ENCODE measurements around the gene JAKMIP1.

The JAKMIP1 gene

GRCh38 chr4:6043188-6043587 lies 157.2 kb downstream of the JAKMIP1 start:
- no peaks in the 10 kb centered on the region for H3K9me3 ChIP-seq (ENCODE audit: insufficient read depth, low read length)
- TF ChIP-seq ZNF274 (IDR thresholded peaks at IDR 0.05; ENCODE audit: low read depth, low read length) (no peak), SUZ12 (IDR thresholded peaks at IDR 0.05; ENCODE audit: extremely low read depth, insufficient read depth, insufficient read length) (no peak), YY1 (IDR thresholded peaks at IDR 0.05; ENCODE audit: insufficient read depth, insufficient read length) (no peak)
- DNase-seq (ENCODE audit: low read depth, low spot score) = no peak
- H3K4me1 ChIP-seq (ENCODE audit: insufficient read depth, insufficient read length) = no peaks in the 10 kb centered on the region
- H3K27me3 ChIP-seq (ENCODE audit: insufficient read depth, insufficient read length) = peaks cover 11% of the 10 kb centered on the region
- H3K9ac ChIP-seq (ENCODE audit: insufficient read length, low read depth) = no peak overlapping the region
- no peak overlapping the region for H3K4me3 ChIP-seq (ENCODE audit: insufficient read length, low read depth)
- no peaks in the 10 kb centered on the region for H3K36me3 ChIP-seq (ENCODE audit: insufficient read depth, insufficient read length, low read length)

DNA sequence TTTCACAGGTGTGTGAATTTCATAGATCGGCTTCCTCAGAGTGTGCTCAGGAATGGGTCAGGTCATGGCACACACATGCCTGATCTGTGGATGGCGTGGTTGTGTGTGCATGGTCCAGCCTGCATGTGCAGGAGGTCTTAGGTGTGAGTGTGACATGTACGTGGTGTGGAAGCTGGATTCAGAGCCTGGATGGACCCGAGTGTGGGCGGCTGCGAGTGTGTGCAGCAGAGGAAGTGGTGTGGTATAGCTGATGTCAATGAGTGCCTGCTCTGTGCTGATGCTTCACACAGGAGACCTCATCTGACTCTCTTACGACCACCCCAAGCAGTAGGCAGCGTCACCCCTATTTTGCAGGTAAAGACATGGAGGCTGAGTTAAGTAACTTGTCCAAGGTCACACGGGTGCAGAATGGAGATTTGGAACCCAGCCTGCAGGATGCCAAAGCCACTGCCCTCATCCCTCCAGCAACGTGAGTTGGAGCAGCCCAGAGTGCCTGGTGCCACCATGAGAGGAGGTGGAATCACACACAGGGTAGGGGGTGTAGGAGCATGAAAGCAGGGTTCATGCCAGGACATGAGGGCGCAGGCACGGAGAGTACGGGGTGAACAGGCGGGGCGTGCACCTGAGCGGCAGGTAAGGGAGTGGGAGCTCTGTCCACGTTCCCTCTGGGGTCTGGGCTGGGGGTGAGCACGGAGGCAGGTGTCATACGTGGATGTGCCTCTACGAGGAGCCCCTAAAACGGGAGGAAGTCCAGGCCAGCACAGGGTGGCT lies 157.9 kb downstream of the JAKMIP1 start:
- DNase-seq (ENCODE audit: low read depth, low spot score) = no peak
- no peaks in the 10 kb centered on the region for H3K36me3 ChIP-seq (ENCODE audit: insufficient read depth, insufficient read length, low read length)
- H3K4me3 ChIP-seq (ENCODE audit: insufficient read length, low read depth) = no peak overlapping the region
- H3K27me3 ChIP-seq (ENCODE audit: insufficient read depth, insufficient read length) = peaks cover 11% of the 10 kb centered on the region
- H3K9ac ChIP-seq (ENCODE audit: insufficient read length, low read depth) = no peak overlapping the region
- no peaks in the 10 kb centered on the region for H3K4me1 ChIP-seq (ENCODE audit: insufficient read depth, insufficient read length)
- no peak for TF ChIP-seq SUZ12 (IDR thresholded peaks at IDR 0.05; ENCODE audit: extremely low read depth, insufficient read depth, insufficient read length)
- TF ChIP-seq ZNF274 (IDR thresholded peaks at IDR 0.05; ENCODE audit: low read depth, low read length) = no peak
- TF ChIP-seq YY1 (IDR thresholded peaks at IDR 0.05; ENCODE audit: insufficient read depth, insufficient read length) = no peak
- no peaks in the 10 kb centered on the region for H3K9me3 ChIP-seq (ENCODE audit: insufficient read depth, low read length)

- Histone ChIP-seq H3K27me3 (ENCODE audit: insufficient read depth, insufficient read length) (peaks cover 11% of the 10 kb centered on the region), H3K9ac (ENCODE audit: insufficient read length, low read depth) (no peak overlapping the region), H3K9me3 (ENCODE audit: insufficient read depth, low read length) (no peaks in the 10 kb centered on the region), H3K4me1 (ENCODE audit: insufficient read depth, insufficient read length) (no peaks in the 10 kb centered on the region), H3K4me3 (ENCODE audit: insufficient read length, low read depth) (no peak overlapping the region), H3K36me3 (ENCODE audit: insufficient read depth, insufficient read length, low read length) (no peaks in the 10 kb centered on the region)
- TF ChIP-seq YY1 (IDR thresholded peaks at IDR 0.05; ENCODE audit: insufficient read depth, insufficient read length) (no peak), SUZ12 (IDR thresholded peaks at IDR 0.05; ENCODE audit: extremely low read depth, insufficient read depth, insufficient read length) (no peak), ZNF274 (IDR thresholded peaks at IDR 0.05; ENCODE audit: low read depth, low read length) (no peak)
- DNase-seq (ENCODE audit: low read depth, low spot score) = no peak
Measured at GRCh38 chr4:6041800-6042199, 158.5 kb downstream of the JAKMIP1 start.

DNA sequence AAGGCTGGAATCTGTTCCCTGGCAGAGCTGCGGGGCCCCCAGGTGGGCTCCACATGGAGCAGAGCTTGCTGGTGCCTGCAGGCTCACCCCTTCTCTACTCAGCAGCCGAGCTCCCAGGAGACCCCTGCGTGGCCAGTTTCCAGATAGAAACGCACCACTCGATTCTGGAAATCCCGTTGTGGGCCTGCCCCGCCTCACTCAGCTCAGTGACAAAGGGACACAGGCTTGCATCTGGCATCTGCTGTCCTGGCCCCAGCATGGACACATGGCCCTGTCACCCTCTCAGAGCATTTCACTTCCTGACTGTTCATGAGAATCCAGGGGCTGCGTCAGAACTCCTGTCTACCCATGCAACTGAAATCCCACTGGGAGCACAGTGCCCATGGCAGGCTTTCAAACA lies 161.6 kb downstream of the JAKMIP1 start:
- DNase-seq (ENCODE audit: low read depth, low spot score) = no peak
- Histone ChIP-seq H3K27me3 (ENCODE audit: insufficient read depth, insufficient read length) (peaks cover 11% of the 10 kb centered on the region), H3K9ac (ENCODE audit: insufficient read length, low read depth) (no peak overlapping the region), H3K36me3 (ENCODE audit: insufficient read depth, insufficient read length, low read length) (no peaks in the 10 kb centered on the region), H3K4me1 (ENCODE audit: insufficient read depth, insufficient read length) (peaks cover 9% of the 10 kb centered on the region), H3K4me3 (ENCODE audit: insufficient read length, low read depth) (no peak overlapping the region), H3K9me3 (ENCODE audit: insufficient read depth, low read length) (no peaks in the 10 kb centered on the region)
- TF ChIP-seq SUZ12 (IDR thresholded peaks at IDR 0.05; ENCODE audit: extremely low read depth, insufficient read depth, insufficient read length) (no peak), YY1 (IDR thresholded peaks at IDR 0.05; ENCODE audit: insufficient read depth, insufficient read length) (no peak), ZNF274 (IDR thresholded peaks at IDR 0.05; ENCODE audit: low read depth, low read length) (no peak)

DNA sequence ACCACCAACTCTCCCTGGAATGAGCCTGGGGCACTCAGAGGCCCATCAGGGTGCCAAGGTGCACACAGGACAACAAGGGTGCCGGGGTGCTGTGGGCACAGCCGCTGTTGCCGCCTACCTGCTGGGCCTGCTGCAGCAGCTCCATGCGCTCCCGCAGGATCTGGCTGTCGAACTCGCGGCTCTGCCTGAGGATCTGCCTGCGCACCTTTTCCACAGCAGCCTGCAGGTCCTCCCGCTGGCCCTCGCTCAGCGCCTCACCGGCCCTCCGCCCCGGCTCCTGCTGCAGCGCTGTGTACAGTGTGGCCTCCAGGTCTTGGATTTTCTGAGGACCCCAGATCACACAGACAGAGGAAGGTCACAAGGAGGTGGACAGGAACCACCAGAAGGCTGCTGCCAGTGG lies 164.6 kb downstream of the JAKMIP1 start:
- H3K9me3 ChIP-seq (ENCODE audit: insufficient read depth, low read length) = no peaks in the 10 kb centered on the region
- no peak for DNase-seq (ENCODE audit: low read depth, low spot score)
- no peaks in the 10 kb centered on the region for H3K36me3 ChIP-seq (ENCODE audit: insufficient read depth, insufficient read length, low read length)
- peaks cover 9% of the 10 kb centered on the region for H3K4me1 ChIP-seq (ENCODE audit: insufficient read depth, insufficient read length)
- no peak overlapping the region for H3K4me3 ChIP-seq (ENCODE audit: insufficient read length, low read depth)
- H3K27me3 ChIP-seq (ENCODE audit: insufficient read depth, insufficient read length) = peaks cover 11% of the 10 kb centered on the region
- TF ChIP-seq ZNF274 (IDR thresholded peaks at IDR 0.05; ENCODE audit: low read depth, low read length) (no peak), YY1 (IDR thresholded peaks at IDR 0.05; ENCODE audit: insufficient read depth, insufficient read length) (no peak), SUZ12 (IDR thresholded peaks at IDR 0.05; ENCODE audit: extremely low read depth, insufficient read depth, insufficient read length) (no peak)
- H3K9ac ChIP-seq (ENCODE audit: insufficient read length, low read depth) = no peak overlapping the region

GRCh38 chr4:6033381-6033780 lies 167.0 kb downstream of the JAKMIP1 start:
- no peak for DNase-seq (ENCODE audit: low read depth, low spot score)
- no peak overlapping the region for H3K4me3 ChIP-seq (ENCODE audit: insufficient read length, low read depth)
- no peak overlapping the region for H3K9ac ChIP-seq (ENCODE audit: insufficient read length, low read depth)
- H3K9me3 ChIP-seq (ENCODE audit: insufficient read depth, low read length) = no peaks in the 10 kb centered on the region
- TF ChIP-seq YY1 (IDR thresholded peaks at IDR 0.05; ENCODE audit: insufficient read depth, insufficient read length) (no peak), SUZ12 (IDR thresholded peaks at IDR 0.05; ENCODE audit: extremely low read depth, insufficient read depth, insufficient read length) (no peak), ZNF274 (IDR thresholded peaks at IDR 0.05; ENCODE audit: low read depth, low read length) (no peak)
- no peaks in the 10 kb centered on the region for H3K36me3 ChIP-seq (ENCODE audit: insufficient read depth, insufficient read length, low read length)
- no peaks in the 10 kb centered on the region for H3K27me3 ChIP-seq (ENCODE audit: insufficient read depth, insufficient read length)
- peaks cover 22% of the 10 kb centered on the region for H3K4me1 ChIP-seq (ENCODE audit: insufficient read depth, insufficient read length)

- Histone ChIP-seq H3K9ac (ENCODE audit: insufficient read length, low read depth) (no peak overlapping the region), H3K27me3 (ENCODE audit: insufficient read depth, insufficient read length) (no peaks in the 10 kb centered on the region), H3K9me3 (ENCODE audit: insufficient read depth, low read length) (no peaks in the 10 kb centered on the region), H3K4me3 (ENCODE audit: insufficient read length, low read depth) (no peak overlapping the region), H3K36me3 (ENCODE audit: insufficient read depth, insufficient read length, low read length) (no peaks in the 10 kb centered on the region), H3K4me1 (ENCODE audit: insufficient read depth, insufficient read length) (peaks cover 28% of the 10 kb centered on the region)
- TF ChIP-seq ZNF274 (IDR thresholded peaks at IDR 0.05; ENCODE audit: low read depth, low read length) = no peak
- TF ChIP-seq SUZ12 (IDR thresholded peaks at IDR 0.05; ENCODE audit: extremely low read depth, insufficient read depth, insufficient read length) = no peak
- no peak for TF ChIP-seq YY1 (IDR thresholded peaks at IDR 0.05; ENCODE audit: insufficient read depth, insufficient read length)
- no peak for DNase-seq (ENCODE audit: low read depth, low spot score)
Measured at GRCh38 chr4:6032249-6033244, 167.8 kb downstream of the JAKMIP1 start.

Measured in NT2/D1 (cell line).